HG03060 (cell line): ENCODE data around the gene SNAI1.
"Not testable (repeated sequence)": the region's sequence is repeated elsewhere in the genome, so short reads cannot be mapped to it uniquely, and the experiment has no call there.

ENCODE experiments used
- ATAC-seq: cut with Tn5 transposase; IDR thresholded peaks from one replicate; pipeline ENCODE4 v1.9.1; 2021; ENCODE audit warnings: low read depth, moderate number of reproducible peaks; ENCODE audit not compliant: unreplicated experiment

SNAI1 gene

DNA sequence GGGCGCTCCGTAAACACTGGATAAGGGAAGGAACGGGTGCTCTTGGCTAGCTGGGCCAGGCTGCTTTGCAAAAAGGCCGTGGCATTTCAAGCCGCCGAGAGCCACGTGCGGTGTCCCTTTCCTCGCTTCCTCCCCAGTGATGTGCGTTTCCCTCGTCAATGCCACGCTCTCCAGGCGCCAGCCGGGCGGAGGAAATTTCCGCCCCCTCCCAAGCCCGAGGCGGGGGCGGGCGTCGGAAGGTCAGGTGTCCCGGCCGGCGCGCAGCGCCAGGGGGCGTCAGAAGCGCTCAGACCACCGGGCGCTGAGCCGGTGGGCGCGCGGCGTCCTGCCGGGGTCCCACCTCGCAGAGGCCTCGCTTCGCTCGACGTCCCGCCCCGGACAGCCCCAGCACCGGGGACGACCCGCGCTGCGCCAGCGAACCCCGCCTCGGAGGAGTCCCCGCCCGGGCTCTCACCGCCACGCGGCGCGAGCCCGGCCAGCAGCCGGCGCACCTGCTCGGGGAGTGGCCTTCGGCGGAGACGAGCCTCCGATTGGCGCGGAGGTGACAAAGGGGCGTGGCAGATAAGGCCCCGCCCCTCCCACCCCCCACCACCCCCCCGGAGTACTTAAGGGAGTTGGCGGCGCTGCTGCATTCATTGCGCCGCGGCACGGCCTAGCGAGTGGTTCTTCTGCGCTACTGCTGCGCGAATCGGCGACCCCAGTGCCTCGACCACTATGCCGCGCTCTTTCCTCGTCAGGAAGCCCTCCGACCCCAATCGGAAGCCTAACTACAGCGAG, at the start of gene SNAI1:
TSS of gene SNAI1 (plus strand) at position 635 of the 777 bp plus-strand sequence. CDS start at position 715, 80 bp downstream.
- ATAC-seq = no peak

DNA sequence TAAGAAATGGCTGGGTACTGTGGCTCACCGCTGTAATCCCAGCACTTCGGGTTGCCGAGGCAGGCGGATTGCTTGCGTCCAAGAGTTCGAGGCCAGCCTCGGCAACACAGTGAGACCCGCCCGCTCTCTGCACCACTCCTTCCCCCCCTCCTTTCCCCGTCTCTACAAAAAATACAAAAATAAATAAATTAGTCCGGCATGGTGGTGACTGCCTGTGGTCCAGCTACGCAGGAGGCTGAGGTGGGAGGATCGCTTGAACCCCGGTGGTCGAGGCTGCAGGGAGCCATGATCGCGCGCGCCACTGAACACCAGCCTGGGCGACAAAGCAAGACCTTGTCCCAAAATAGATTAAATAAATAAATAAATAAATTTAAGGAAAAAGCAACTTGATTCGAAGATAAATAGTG, 47.0 kb upstream of the SNAI1 start:
- ATAC-seq = no peak

DNA sequence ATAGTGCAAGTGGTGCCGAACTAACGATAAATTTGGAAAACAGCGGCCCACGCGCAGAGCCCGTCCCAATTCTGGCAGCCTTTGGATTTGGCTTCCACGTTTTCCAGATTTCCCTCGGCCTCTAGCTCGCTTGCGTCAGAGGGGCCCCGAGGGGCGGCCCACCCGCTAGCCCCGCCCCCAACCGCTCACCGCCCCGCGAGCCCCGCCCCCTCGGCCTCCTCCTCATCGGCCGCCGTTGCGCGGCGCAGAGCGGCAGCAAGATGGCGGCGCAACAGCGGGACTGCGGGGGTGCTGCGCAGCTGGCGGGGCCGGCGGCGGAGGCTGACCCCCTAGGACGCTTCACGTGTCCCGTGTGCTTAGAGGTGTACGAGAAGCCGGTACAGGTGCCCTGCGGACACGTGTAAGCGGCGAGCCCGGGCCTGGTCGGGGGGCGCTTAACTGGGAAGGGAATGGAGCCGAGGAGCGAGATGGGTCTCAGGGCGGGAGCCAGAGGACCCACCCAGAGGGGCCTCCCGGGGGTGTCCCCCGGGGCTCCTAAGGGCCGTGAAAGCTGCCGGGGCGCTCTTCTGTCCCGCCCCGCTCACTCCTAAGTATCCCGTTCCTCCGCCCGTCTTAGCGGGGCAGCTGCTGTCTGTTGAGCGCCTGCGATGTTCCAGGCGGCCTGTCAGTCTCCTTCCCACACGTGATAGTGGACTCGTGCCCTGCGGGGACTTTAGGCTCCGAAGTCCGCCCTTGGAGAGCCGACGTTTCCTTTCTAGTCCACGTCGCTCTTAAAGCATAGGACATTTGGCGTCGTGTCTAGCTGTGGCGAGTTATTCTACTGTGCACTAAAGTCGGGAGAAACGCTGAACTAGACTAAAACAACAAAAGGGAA, 46.4 kb upstream of the SNAI1 start, which contains the start of gene RNF114:
TSS of gene RNF114 (plus strand) at position 245 of the 874 bp plus-strand sequence. CDS start at position 261, 16 bp downstream.
- ATAC-seq = no peak

DNA sequence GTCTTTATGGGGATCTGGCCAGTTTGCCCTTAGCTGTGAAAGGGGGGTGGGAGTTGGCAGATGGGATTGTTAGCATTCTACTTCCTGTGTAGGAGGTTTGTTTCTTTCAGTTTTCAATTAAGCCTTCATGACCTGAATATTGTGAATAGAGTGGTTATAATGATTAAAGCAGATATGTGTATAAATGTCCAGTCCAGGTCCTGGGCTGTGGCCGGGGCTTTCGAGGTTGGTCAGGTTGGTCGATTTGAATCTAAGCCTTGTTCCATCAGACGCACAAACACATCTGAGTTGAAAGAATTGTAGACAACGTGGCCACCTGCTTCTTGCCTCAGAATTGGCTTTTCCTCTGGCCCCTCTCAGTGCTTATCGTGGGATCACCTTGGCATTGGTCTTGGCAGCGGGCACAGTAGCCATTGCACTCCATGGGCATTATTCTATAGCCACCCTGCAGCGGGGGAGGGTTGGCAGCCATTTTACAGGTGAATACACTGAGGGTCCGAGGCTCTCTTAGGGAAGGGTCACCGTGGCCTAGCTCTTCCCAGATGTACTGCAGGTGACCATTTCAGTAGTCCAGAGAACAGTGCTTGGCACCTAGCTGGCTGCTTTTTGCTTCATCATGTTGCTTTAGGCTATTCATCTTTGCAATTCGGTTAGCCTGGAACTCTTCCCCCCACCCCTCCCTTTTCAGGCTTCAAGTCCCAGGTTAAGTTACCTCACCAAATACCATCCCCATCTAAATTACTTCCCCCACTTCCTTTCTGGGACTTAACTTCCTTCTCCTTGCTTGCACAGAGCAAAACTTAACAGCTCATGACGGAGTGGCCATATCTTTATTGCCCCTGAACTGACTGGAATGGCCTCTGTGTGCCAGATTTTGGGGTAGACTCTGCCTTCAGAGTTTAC, 45.5 kb upstream of the SNAI1 start:
- ATAC-seq = no peak

DNA sequence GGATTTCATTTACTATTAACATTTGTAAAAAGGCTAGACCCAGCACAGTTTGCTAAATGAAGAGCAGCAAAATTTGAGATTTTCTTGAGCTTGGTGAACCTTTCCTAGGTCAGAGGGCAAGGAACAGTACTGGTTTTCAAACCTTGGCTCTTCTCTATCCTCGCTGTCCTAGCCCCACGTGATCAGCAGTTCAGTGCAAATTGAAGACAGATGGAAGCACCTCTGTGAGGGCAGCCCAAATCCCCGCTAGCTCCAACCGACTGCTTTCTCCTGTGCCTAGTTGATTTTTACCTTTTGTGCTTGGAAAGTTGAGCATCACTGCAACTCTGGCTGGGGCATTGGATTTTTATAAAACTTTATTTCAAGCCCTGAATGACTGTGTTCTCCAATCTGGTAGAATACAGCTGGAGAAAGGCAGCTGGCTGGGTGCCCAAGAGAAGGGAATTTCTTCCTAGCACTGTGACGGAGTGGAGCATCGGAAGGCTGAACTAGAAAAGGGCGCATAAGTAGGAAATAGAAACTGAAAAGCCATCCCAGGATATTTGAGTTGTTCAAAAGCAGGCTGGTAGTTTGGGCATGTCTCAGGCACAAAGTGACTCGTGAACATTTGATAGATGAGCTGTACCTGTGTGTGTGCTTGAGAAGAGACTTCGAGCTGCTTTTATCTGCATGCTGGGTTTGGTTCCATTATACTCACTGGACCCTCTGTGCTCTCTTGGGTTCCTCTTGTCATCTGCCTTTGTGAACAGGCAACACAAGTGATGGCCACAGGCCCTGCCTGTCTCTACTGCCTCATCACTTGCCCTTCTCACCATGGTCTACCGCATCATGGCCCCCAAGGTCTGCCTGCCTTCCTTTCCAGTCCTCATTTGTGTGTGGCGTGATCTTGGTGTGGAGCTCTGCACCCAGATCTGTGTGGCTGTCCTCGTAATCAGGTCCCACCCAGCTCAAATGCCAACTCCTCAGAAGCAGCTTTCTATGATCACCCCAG, 44.3 kb upstream of the SNAI1 start:
- no peak for ATAC-seq

DNA sequence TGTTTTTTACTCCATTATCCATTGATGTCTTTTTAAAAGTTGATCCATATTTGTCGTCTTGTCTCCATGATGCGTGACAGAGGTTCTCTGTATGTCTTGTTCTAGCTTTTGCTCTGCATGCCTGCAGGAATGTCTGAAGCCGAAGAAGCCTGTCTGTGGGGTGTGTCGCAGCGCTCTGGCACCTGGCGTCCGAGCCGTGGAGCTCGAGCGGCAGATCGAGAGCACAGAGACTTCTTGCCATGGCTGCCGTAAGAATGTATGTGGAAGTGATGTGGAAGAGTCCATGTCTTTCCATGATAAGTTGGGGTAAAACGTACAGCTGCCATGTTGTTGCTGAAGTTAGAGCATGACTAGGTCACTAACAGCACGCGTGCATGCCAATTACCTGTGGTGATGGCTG, 41.3 kb upstream of the SNAI1 start:
- no peak for ATAC-seq

DNA sequence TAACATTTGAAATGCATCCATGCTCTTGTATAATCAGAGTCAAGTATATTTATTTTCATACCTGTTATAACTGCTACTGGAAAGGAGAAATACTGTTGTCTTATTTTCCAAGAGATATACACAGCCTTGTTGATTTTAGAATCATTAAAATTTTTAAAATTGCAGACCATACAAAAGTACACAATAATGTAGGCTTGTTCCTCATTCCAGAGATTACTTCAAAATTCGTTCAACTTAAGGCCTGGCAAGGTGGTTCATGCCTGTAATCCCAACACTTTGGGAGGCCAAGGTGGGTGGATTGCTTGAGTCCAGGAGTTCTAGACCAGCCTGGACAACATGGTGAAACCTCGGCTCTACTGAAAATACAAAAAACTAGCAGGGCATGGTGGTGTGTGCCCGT, 40.5 kb upstream of the SNAI1 start:
- ATAC-seq = no peak

DNA sequence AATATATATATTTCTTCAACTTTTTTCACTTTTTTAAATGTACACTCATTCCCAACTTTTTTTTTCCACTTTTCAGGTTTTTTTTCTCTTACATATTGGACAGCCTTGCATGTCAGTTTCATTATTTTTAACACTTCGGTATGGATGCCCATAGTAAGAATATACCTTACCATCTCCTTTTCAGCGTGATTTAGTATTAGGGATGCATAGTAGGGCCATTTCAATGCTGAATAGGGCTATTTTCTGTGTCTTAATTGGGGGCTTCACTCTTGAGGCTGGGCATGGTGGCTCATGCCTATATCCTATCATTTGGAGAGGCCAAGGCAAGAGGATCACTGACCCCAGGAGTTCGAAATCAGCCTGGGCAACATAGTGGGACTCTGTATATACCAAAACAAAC, 39.8 kb upstream of the SNAI1 start:
- ATAC-seq = no peak

DNA sequence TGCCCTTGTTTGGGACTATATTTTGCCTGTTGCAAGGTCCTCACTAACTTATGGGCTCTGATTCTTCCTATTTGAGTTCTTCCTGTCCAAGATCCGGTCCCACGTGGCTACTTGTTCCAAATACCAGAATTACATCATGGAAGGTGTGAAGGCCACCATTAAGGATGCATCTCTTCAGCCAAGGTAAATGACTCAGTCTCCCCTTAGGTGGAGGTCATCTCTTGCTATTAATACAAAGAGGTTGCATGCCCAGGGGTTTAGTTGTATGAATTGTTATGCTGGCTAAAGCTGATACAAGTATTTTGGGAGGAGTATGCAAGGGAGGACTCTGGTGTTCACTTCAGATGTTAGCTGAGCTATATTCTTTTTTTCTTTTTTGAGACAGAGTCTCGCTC, 37.5 kb upstream of the SNAI1 start:
- ATAC-seq = no peak

DNA sequence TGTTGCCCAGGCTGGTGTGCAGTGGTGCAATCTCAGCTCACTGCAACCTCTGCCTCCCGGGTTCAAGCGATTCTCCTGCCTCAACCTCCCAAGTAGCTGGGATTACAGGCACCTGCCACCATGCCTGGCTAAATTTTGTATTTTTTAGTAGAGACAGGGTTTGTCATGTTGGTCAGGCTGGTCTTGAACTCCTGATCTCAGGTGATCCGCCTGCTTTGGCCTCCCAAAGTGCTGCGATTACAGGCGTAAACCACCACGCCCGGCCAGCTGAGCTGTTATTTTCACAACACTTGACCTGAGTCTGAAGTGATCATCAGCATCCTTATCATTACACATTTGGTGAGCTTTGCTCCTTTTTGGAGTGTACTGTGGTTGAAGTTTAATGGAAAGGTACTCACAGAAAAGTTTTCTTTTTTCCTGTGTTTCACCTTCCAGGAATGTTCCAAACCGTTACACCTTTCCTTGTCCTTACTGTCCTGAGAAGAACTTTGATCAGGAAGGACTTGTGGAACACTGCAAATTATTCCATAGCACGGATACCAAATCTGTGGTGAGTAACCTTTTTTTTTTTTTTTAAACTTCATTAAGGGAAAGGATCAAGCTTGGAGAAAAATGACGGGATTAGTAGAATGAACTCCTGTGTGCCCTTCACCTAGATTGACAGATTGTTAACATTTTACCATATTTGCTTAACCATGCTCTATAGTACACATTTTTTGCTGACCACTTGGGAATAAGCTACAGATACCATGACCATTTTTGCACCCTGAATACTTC, 36.9 kb upstream of the SNAI1 start:
- ATAC-seq = no peak

DNA sequence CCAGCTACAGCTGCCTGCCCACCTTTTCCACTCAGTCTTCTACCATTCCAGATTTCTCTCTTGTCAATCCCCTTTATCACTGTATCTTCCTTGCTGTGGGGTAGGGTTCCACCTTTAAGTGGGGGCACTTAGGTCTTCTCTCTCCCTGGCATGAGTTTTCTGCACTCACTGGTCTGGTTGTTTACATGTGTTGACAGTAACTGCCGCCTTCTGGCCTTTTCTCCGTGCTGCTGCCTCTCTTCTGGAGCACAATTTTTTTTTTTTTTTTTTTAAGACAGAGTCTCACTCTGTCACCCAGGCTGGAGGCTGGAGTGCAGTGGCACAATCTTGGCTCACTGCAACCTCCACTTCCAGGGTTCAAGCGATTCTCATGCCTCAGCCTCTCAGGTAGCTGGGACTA, 34.6 kb upstream of the SNAI1 start:
- ATAC-seq = no peak

DNA sequence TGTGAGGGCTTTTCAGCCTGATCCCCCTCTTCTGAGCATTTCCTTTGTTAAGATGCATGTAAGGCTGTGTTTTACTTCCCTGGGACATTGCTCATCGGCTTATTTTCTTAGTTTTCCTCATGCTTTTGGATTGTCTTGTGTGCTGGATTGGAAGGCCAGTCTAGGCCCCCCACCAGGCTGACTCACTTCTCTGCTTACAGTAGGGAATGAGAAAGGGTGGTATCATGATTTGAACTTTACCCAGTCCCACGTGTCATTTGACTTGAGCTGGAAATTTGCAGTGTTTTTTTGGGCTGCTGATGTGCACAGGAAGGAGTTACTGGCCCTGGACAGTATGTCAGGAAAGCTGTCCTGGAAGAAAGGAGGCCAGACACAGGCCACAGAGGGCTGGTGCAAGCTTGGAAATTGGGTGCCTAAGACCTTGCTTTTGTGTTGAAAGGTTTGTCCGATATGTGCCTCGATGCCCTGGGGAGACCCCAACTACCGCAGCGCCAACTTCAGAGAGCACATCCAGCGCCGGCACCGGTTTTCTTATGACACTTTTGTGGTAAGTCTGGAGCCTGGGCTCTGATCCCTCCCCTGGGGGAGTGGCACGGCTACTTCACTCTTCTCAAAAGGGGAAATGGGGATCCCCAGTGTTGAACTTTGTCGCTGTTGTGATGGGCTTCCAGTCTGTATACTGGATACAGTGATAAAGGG, 33.8 kb upstream of the SNAI1 start:
- ATAC-seq = no peak

DNA sequence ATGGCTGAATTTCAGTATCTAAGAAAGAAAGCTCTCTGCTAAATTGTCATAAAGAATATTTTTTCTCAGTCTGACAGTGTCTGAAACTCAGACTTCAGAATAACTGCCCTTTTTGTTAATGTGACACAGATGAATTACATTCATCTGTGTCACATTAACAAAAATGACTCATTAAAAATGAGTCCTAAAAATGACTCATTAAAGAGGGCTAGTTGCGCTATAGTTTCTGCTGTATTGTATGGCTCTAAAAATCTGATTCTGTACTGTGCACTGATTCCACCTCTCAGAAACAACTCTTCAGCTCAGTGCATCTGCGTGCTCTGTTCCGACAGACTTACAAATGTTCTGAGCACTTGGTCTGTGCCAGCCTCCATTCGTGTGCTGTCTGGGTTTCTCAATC, 31.6 kb upstream of the SNAI1 start:
- ATAC-seq = no peak

DNA sequence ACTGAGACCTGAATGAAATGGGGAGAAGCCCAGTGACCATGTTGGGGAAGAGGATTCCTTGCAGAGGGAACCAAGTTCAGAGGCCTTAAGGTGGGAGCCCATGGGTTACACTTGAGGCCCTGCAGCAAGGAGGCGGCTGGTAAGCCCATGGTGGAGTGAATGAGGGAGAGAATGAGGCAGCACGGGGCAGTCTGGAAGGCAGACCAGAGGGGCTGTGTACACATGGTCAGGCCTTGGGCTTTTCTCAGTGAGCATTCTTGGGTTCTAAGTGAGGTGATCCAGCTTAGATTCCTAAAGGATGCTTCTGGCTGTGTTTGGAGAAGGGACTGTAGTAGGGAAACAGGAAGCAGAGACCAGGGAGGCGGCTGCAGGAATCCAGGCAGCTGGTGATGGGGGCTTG, 27.6 kb upstream of the SNAI1 start:
- no peak for ATAC-seq

DNA sequence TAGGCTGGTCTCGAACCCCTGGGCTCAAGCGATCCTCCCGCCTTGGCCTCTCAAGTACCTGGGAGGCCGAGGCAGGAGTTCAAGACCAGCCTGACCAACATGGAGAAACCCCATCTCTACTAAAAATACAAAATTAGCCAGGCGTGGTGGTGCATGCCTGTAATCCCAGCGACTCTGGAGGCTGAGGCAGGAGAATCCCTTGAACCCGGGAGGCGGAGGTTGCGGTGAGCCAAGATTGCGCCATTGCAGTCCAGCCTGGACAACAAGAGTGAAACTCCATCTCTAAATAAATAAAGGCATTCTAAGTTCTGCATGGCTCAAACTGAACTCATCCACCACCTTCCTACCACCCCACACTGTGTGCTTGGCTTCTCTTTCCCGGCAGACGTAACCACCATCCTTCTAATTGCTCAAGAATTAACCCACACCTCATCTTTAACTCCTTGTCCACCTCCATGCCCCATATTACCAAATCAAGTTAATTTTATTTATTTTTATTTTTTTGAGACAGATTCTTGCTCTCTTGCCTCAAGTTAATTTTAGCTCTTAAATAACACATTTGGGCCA, 26.9 kb upstream of the SNAI1 start:
- ATAC-seq = not testable (repeated sequence)

DNA sequence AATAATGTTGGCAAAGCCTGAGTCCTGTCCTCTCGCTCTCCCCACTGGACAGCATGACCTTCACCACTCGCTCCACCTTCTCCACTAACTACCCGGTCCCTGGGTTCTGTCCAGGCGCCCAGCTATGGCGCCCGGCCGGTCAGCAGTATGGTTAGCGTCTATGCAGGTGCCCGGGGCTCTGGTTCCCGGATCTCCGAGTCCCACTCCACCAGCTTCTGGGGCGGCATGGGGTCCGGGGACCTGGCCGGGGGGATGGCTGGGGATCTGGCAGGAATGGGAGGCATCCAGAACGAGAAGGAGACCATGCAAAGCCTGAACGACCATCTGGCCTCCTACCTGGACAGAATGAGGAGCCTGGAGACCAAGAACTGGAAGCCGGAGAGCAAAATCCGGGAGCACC, 26.1 kb upstream of the SNAI1 start:
- no peak for ATAC-seq

DNA sequence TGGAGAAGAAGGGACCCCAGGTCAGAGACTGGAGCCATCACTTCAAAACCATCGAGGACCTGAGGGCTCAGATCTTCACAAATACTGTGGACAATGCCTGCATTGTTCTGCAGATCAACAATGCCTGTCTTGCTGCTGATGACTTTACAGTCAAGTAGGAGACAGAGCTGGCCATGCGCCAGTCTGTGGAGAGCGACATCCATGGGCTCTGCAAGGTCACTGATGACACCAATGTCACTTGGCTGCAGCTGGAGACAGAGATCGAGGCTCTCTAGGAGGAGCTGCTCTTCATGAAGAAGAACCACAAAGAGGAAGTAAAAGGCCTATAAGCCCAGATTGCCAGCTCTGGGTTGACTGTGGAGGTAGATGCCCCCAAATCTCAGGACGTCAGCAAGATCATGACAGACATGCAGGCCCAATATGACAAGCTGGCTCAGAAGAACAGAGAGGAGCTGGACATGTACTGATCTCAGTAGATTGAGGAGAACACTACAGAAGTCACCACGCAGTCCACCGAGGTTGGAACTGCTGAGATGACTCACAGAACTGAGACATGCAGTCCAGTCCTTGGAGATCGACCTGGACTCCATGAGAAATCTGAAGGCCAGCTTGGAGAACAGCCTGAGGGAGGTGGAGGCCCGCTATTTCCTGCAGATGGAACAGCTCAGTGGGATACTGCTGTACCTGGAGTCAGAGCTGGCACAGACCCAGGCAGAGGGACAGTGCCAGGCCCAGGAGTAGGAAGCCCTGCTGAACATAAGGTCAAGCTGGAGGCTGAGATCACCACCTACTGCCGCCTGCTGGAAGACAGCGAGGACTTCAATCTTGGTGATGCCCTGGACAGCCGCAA, 25.5 kb upstream of the SNAI1 start:
- not testable (repeated sequence) for ATAC-seq
